ENCODE results near the gene CFP.

CFP gene

DNA sequence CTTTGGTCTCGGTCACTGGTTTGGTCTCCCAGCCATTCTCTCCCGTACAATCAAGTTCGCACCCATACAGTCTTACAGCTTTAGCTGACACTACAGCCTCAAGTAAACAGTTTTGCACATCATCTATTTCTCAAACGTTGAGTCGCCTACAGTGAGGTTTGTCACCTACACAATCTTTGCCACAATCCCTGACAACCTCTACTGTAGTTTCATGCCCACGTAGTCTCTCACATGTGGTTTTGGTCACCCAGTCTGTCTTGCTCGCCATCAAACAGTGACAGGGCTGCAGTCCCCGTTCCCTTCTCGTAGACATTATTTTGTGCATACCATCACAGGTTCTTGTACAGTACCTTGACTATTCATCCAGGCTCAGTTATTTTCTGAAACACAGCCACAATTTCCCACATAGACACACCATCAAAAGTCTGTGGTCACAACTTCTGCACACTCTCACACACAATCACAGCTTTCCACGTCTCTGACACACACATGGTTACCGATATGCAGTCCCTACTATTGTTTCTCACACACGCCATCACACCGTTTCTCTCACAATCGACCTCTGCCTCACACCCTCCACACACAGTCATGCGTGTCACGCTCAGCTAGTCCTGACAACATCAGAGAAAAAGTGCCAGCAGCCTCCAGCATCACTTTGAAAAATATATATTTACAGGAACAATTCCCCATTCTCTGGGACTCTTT, 5.3 kb upstream of the CFP start:
- Histone ChIP-seq H3K9me3 (ENCODE audit: low read length) (no peaks in the 10 kb centered on the region), H3K9ac (ENCODE audit: low read length) (no peak overlapping the region), H3K27me3 (ENCODE audit: control insufficient read depth in 1 of 2, insufficient read depth in 2 of 2, low read length in 2 of 2) (no peaks in the 10 kb centered on the region), H3K27ac (ENCODE audit: low read depth, low read length) (no peak overlapping the region), H3K4me1 (ENCODE audit: insufficient read depth, low read length) (no peaks in the 10 kb centered on the region), H3K4me3 (ENCODE audit: low read depth in 1 of 2, low read length in 2 of 2) (no peak overlapping the region), H3K36me3 (ENCODE audit: insufficient read depth, low read length) (peaks cover 16% of the 10 kb centered on the region)

- Histone ChIP-seq H3K9me3 (ENCODE audit: low read length) (no peaks in the 10 kb centered on the region), H3K27ac (ENCODE audit: low read depth, low read length) (no peak overlapping the region), H3K9ac (ENCODE audit: low read length) (no peak overlapping the region), H3K4me3 (ENCODE audit: low read depth in 1 of 2, low read length in 2 of 2) (no peak overlapping the region), H3K27me3 (ENCODE audit: control insufficient read depth in 1 of 2, insufficient read depth in 2 of 2, low read length in 2 of 2) (no peaks in the 10 kb centered on the region), H3K4me1 (ENCODE audit: insufficient read depth, low read length) (no peaks in the 10 kb centered on the region), H3K36me3 (ENCODE audit: insufficient read depth, low read length) (peaks cover 7% of the 10 kb centered on the region)
Observed at GRCh38 chrX:47633689-47634590, 4.2 kb upstream of the CFP start.

DNA sequence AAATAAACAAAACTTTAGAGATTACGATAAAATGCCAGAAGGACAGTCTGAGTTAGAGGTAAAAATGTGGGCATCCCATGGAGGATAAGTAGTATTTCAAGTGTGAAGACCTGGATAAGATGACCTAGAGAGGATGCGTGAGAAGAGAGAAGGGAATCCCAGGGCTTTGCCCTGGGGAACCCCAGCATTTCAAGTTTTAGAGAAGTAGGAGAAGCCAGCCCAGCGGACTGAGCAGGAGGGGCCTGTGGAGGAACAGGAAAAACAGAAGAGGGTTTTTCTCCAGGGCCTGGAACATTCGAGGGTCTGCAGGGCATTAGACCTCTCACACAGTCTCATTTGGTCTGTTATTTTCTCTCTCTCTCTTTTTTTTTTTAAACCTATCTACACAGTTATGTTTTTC, 2.9 kb upstream of the CFP start:
- Histone ChIP-seq H3K27ac (ENCODE audit: low read depth, low read length) (no peak overlapping the region), H3K9ac (ENCODE audit: low read length) (no peak overlapping the region), H3K36me3 (ENCODE audit: insufficient read depth, low read length) (peaks cover 7% of the 10 kb centered on the region), H3K4me1 (ENCODE audit: insufficient read depth, low read length) (no peaks in the 10 kb centered on the region), H3K4me3 (ENCODE audit: low read depth in 1 of 2, low read length in 2 of 2) (no peak overlapping the region), H3K27me3 (ENCODE audit: control insufficient read depth in 1 of 2, insufficient read depth in 2 of 2, low read length in 2 of 2) (no peaks in the 10 kb centered on the region), H3K9me3 (ENCODE audit: low read length) (no peaks in the 10 kb centered on the region)

DNA sequence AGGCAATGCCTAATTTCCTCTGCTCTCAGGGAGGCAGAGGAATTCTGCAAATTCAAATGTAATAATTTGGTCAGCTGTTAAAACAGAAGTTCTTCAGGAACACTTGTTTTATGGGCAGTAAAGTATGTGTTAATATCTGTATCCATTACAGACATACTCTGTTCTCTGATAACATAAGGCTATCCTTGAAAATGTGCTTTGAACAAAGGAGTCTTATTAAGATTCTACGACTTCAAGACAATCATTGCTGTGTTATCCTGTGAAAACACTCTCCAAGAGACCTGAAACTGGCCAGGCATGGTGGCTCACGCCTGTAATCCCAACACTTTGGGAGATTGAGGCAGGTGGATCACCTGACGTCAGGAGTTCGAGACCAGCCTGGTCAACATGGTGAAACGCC, 1.9 kb upstream of the CFP start:
- H3K27me3 ChIP-seq (ENCODE audit: control insufficient read depth in 1 of 2, insufficient read depth in 2 of 2, low read length in 2 of 2): peaks cover 0 to 5% of the 10 kb centered on the region in 2 donors
- no peaks in the 10 kb centered on the region for H3K4me1 ChIP-seq (ENCODE audit: insufficient read depth, low read length)
- H3K27ac ChIP-seq (ENCODE audit: low read depth, low read length): no peak overlapping the region
- no peak overlapping the region for H3K9ac ChIP-seq (ENCODE audit: low read length)
- no peaks in the 10 kb centered on the region for H3K9me3 ChIP-seq (ENCODE audit: low read length)
- peaks cover 7% of the 10 kb centered on the region for H3K36me3 ChIP-seq (ENCODE audit: insufficient read depth, low read length)
- H3K4me3 ChIP-seq (ENCODE audit: low read depth in 1 of 2, low read length in 2 of 2): no peak overlapping the region

DNA sequence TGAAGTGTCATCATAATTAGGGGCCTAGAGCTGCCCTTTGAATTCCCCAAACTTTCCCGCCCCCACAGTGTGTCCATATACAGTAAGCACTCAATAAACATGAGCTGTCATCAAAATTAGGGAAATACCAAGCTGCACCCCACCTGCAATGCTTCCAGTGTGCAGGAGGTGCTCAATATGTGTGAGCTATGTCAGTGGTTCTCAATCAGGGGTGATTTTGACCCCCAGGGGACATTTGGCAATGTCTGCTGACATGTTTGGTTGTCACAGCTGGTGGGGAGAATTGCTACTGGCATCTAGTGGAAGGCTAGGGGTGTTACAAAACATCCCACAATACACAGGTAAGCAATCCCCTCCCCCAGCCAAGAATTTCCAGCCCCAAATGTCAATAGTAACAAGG, 748 bp downstream of the CFP start:
- Histone ChIP-seq H3K4me1 (ENCODE audit: insufficient read depth, low read length) (no peaks in the 10 kb centered on the region), H3K27me3 (ENCODE audit: control insufficient read depth in 1 of 2, insufficient read depth in 2 of 2, low read length in 2 of 2) (peaks cover 0 to 7% of the 10 kb centered on the region in 2 donors), H3K9ac (ENCODE audit: low read length) (no peak overlapping the region), H3K36me3 (ENCODE audit: insufficient read depth, low read length) (no peaks in the 10 kb centered on the region), H3K9me3 (ENCODE audit: low read length) (no peaks in the 10 kb centered on the region), H3K4me3 (ENCODE audit: low read depth in 1 of 2, low read length in 2 of 2) (no peak overlapping the region), H3K27ac (ENCODE audit: low read depth, low read length) (no peak overlapping the region)

GRCh38 chrX:47625365-47625764, 4.4 kb downstream of the CFP start:
- Histone ChIP-seq H3K4me1 (ENCODE audit: insufficient read depth, low read length) (no peaks in the 10 kb centered on the region), H3K4me3 (ENCODE audit: low read depth in 1 of 2, low read length in 2 of 2) (no peak overlapping the region), H3K36me3 (ENCODE audit: insufficient read depth, low read length) (no peaks in the 10 kb centered on the region), H3K9me3 (ENCODE audit: low read length) (no peaks in the 10 kb centered on the region), H3K27ac (ENCODE audit: low read depth, low read length) (no peak overlapping the region), H3K27me3 (ENCODE audit: control insufficient read depth in 1 of 2, insufficient read depth in 2 of 2, low read length in 2 of 2) (peaks cover 7 to 28% of the 10 kb centered on the region in 2 donors), H3K9ac (ENCODE audit: low read length) (no peak overlapping the region)

DNA sequence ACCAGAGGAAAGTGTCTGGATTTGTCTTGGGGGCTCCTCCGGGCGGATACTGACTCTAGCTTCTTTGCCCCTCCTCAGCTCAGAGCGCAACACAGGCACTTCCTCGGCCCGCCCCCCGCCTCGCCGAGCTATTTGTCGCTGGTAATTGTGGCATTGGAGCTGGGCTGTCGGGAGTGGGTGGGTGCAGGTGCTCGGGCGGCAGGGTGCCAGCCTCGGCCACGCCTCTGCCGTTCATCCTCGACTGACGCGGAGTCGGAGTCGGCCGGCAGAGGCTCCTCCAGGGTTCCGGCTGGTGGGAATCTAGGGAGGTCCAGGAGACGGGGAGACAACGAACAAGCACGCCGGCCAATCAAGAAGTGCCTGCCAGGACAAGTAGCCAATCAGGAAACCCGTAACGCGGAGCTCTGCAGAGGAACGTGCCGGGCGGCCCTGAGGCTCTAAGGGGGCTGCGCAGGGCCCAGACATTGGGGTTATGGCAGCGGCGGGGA, 6.1 kb downstream of the CFP start:
- H3K4me1 ChIP-seq (ENCODE audit: insufficient read depth, low read length): no peaks in the 10 kb centered on the region
- H3K4me3 ChIP-seq (ENCODE audit: low read depth in 1 of 2, low read length in 2 of 2): no peak overlapping the region
- no peak overlapping the region for H3K9ac ChIP-seq (ENCODE audit: low read length)
- no peaks in the 10 kb centered on the region for H3K9me3 ChIP-seq (ENCODE audit: low read length)
- peaks cover 7 to 28% of the 10 kb centered on the region in 2 donors for H3K27me3 ChIP-seq (ENCODE audit: control insufficient read depth in 1 of 2, insufficient read depth in 2 of 2, low read length in 2 of 2)
- no peaks in the 10 kb centered on the region for H3K36me3 ChIP-seq (ENCODE audit: insufficient read depth, low read length)
- no peak overlapping the region for H3K27ac ChIP-seq (ENCODE audit: low read depth, low read length)

DNA sequence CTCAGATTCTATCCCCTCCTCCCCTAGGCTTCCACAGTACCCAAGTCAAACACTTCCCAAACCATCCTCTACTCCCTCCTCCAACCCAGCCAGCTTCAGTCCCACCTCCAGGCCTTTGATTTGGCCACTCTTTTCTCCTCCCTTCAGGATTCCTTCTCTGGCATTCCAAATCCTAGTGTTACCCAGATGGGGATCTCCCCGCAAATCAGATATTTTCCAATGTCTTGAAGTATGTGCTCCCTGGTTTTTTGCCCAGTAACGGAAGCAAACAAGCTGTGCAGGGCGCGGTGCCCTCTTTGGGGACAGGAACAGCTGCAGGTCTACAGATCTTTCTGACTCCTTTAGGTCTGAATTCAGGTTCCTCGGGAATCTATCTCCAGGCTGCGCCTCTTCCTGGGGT, 7.9 kb downstream of the CFP start:
- Histone ChIP-seq H3K27ac (ENCODE audit: low read depth, low read length) (no peak overlapping the region), H3K9ac (ENCODE audit: low read length) (no peak overlapping the region), H3K4me1 (ENCODE audit: insufficient read depth, low read length) (no peaks in the 10 kb centered on the region)

GRCh38 chrX:47620303-47620685, 9.4 kb downstream of the CFP start:
- no peak overlapping the region for H3K4me3 ChIP-seq (ENCODE audit: low read depth in 1 of 2, low read length in 2 of 2)

More for the DNA sequence above, 7.9 kb downstream of the CFP start:
- H3K4me3 ChIP-seq (ENCODE audit: low read depth in 1 of 2, low read length in 2 of 2): no peak overlapping the region
- peaks cover 7 to 23% of the 10 kb centered on the region in 2 donors for H3K27me3 ChIP-seq (ENCODE audit: control insufficient read depth in 1 of 2, insufficient read depth in 2 of 2, low read length in 2 of 2)
- no peaks in the 10 kb centered on the region for H3K9me3 ChIP-seq (ENCODE audit: low read length)
- no peaks in the 10 kb centered on the region for H3K36me3 ChIP-seq (ENCODE audit: insufficient read depth, low read length)

DNA sequence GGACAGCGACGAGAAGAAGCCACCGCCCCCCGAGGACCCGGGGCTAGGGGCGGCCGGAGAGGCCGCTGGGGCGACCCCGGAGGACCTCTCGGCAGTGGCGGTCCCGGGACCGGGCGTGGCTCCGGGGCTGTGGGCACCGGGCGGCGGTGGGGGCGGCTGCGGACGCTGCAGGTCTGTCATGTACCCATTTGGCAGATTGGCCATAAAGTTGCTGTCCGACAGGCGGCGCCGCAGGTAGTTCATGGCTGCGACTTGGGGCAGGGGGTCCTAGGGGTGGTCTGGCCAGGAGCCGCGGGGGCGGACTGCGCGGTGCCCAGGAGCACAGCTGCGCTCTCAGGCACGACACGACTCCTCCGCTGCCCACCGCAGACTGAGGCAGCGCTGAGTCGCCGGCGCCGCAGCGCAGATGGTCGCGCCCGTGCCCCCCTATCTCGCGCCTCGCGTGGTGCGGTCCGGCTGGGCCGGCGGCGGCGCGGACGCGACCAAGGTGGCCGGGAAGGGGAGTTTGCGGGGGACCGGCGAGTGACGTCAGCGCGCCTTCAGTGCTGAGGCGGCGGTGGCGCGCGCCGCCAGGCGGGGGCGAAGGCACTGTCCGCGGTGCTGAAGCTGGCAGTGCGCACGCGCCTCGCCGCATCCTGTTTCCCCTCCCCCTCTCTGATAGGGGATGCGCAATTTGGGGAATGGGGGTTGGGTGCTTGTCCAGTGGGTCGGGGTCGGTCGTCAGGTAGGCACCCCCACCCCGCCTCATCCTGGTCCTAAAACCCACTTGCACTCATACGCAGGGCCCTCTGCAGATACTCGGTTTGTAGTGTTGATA, 10.0 kb downstream of the CFP start, which contains the start of gene SYN1:
TSS of gene SYN1 (minus strand) at position 372 of the 817 bp plus-strand sequence. CDS start at position 243, 129 bp downstream.
- Histone ChIP-seq H3K9me3 (ENCODE audit: low read length) (no peaks in the 10 kb centered on the region), H3K27me3 (ENCODE audit: control insufficient read depth in 1 of 2, insufficient read depth in 2 of 2, low read length in 2 of 2) (peaks cover 7 to 23% of the 10 kb centered on the region in 2 donors), H3K4me3 (ENCODE audit: low read depth in 1 of 2, low read length in 2 of 2) (no peak within 1 kb of the TSS), H3K4me1 (ENCODE audit: insufficient read depth, low read length) (no peaks in the 10 kb centered on the region), H3K27ac (ENCODE audit: low read depth, low read length) (no peak within 1 kb of the TSS), H3K36me3 (ENCODE audit: insufficient read depth, low read length) (no peaks in the 10 kb centered on the region), H3K9ac (ENCODE audit: low read length) (no peak within 1 kb of the TSS)

More at GRCh38 chrX:47620303-47620685, 9.4 kb downstream of the CFP start:
- H3K9ac ChIP-seq (ENCODE audit: low read length): no peak overlapping the region
- H3K27ac ChIP-seq (ENCODE audit: low read depth, low read length): no peak overlapping the region
- no peaks in the 10 kb centered on the region for H3K9me3 ChIP-seq (ENCODE audit: low read length)
- no peaks in the 10 kb centered on the region for H3K4me1 ChIP-seq (ENCODE audit: insufficient read depth, low read length)
- peaks cover 7 to 23% of the 10 kb centered on the region in 2 donors for H3K27me3 ChIP-seq (ENCODE audit: control insufficient read depth in 1 of 2, insufficient read depth in 2 of 2, low read length in 2 of 2)
- no peaks in the 10 kb centered on the region for H3K36me3 ChIP-seq (ENCODE audit: insufficient read depth, low read length)

Data from muscle layer of colon (tissue), 2 donors.